Mesodermal cell (in vitro differentiated cells): ENCODE data around the gene MDFI.

Experiments used
- H3K27ac ChIP-seq: 2 replicates; pipeline ENCODE4 v1.7.0; 2013; ENCODE audit warnings: mild to moderate bottlenecking, low read depth, low read length, moderate library complexity; ENCODE audit not compliant: severe bottlenecking
- H3K36me3 ChIP-seq: 2 replicates; pipeline ENCODE4 v1.7.1; 2013; ENCODE audit warnings: mild to moderate bottlenecking, low read length, moderate library complexity; ENCODE audit not compliant: control insufficient read depth, insufficient read depth
- H3K4me1 ChIP-seq: one replicate; pipeline ENCODE4 v1.7.1; 2013; ENCODE audit warnings: mild to moderate bottlenecking, low read length; ENCODE audit not compliant: insufficient read depth, control insufficient read depth, poor library complexity, severe bottlenecking
- H3K4me3 ChIP-seq: 2 replicates; pipeline ENCODE4 v1.7.0; 2013; ENCODE audit warnings: low read length, control low read depth, mild to moderate bottlenecking; ENCODE audit not compliant: insufficient read depth, poor library complexity, severe bottlenecking; ENCODE audit errors: extremely low read depth
- H3K9me3 ChIP-seq: 2 replicates; pipeline ENCODE4 v1.7.1; 2013; ENCODE audit warnings: mild to moderate bottlenecking, low read length, moderate library complexity; ENCODE audit not compliant: control insufficient read depth
- WGBS, 2 experiments: methylation state at CpG; one replicate each; pipeline ENCODE4 v1.1.5; 2013; ENCODE audit warnings: missing lambda C conversion rate in 2 of 2; ENCODE audit not compliant: insufficient coverage in 2 of 2; 5-methylcytosine and 5-hydroxymethylcytosine counted together

Gene MDFI

DNA sequence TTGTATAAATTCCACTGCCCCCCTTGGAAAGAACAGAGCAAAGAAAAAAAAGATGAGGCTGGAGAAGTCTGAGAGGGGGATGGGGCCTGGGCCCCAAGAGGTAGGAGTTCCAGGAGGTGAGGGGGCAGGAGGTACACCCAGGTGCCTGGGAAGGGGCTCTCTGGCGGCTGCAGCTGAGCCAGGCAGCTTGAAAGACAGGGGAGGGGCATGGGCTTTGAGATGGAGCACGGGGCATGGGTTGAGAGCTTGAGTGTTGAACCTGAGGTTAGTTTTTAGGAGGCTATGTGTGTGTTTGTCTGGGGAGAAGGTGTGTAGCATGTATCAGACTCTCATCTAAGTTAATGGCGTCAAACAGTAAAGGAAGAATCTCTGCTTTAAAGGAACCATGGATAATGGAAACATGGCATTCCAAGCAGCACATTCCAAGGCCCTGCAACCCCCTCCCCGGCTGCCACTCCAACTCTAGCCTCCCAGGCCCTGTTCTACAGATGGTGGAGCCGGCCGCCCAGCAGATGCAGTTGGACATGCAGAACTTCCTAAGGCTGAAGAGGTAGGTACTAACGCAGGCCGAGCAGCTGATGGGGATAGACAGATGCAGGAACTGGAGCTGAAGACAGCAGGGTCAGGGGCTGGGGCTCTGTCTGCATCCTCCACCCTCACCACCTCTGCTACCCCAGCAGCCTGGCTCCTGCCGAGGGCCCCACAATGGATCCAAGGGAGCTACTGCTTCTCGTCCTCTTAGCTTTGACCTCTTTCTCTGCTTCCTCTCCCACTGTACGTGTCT, 42.1 kb downstream of the MDFI start:
- 69 to 72% methylated on average over 8 to 9 of the region's 11 CpGs for WGBS, 2 experiments
- H3K4me3 ChIP-seq, result no peak overlapping the region
- H3K27ac ChIP-seq, result peak overlapping the region; percentile 16
- H3K4me1 ChIP-seq, result peaks cover 22% of the 10 kb centered on the region
- no peaks in the 10 kb centered on the region for H3K36me3 ChIP-seq
- no peaks in the 10 kb centered on the region for H3K9me3 ChIP-seq

- no peak overlapping the region for H3K4me3 ChIP-seq
- H3K27ac ChIP-seq, result no peak overlapping the region
- no peaks in the 10 kb centered on the region for H3K9me3 ChIP-seq
- 17% methylated on average over 4 of the region's 9 CpGs for WGBS, 2 experiments
- H3K36me3 ChIP-seq, result no peaks in the 10 kb centered on the region
- H3K4me1 ChIP-seq, result peaks cover 18% of the 10 kb centered on the region
Measured at GRCh38 chr6:41682056-41682477, 43.8 kb downstream of the MDFI start.

DNA sequence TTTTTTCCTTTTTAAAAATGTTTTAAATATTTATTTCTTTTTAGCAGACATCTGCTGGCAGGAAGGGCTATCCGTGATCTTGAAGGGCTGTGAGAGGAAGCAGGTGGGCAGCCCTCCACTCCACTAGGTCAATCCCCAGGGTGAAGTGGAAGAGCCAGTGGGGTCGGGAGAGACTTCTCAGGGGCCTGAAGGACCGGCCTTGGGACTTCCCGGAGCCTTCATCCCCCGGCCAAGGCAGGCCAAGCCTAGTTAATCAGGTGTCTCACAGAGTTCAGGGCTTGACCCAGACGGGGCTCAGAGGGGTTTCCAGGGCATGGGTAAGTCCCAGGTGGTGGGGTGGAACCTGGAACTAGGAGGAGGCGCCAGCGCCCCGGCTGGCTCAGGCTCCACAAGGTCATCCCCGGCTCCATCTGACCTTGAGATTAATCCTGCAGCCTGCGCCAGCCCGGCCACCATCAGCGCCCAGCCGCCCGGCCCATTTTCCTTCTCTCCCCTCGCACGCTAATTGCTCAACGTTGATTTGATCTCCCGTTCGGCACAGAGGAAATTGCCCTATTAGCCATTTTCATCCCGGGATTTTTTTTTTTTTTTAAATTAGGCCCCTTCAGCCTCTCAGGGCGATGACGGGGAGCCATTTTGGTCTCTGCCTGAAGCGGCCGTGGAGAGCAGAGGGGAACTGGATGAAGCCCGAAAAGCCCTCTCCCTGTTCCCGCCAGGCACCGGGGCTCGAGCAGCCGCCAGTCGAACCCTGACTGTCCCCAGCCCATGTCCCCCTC, 44.4 kb downstream of the MDFI start:
- Histone ChIP-seq H3K27ac (no peak overlapping the region), H3K36me3 (no peaks in the 10 kb centered on the region), H3K9me3 (no peaks in the 10 kb centered on the region), H3K4me1 (peaks cover 18% of the 10 kb centered on the region), H3K4me3 (no peak overlapping the region)
- 81% methylated on average over 28 to 31 of the region's 31 CpGs for WGBS, 2 experiments

- no peak overlapping the region for H3K4me3 ChIP-seq
- no peak overlapping the region for H3K27ac ChIP-seq
- 64 to 67% methylated on average over 9 to 16 of the region's 18 CpGs for WGBS, 2 experiments
- no peaks in the 10 kb centered on the region for H3K36me3 ChIP-seq
- peaks cover 18% of the 10 kb centered on the region for H3K4me1 ChIP-seq
- H3K9me3 ChIP-seq, result no peaks in the 10 kb centered on the region
Measured at GRCh38 chr6:41683273-41683522, 44.9 kb downstream of the MDFI start.

- WGBS, 2 experiments, result 23 to 28% methylated on average over 26 to 30 of the region's 38 CpGs
- Histone ChIP-seq H3K9me3 (no peaks in the 10 kb centered on the region), H3K4me3 (no peak overlapping the region), H3K4me1 (peaks cover 18% of the 10 kb centered on the region), H3K36me3 (no peaks in the 10 kb centered on the region), H3K27ac (no peak overlapping the region)
Measured at GRCh38 chr6:41683523-41684310, 45.4 kb downstream of the MDFI start.

- peaks cover 21% of the 10 kb centered on the region for H3K4me1 ChIP-seq
- WGBS, 2 experiments, result 88 to 89% methylated on average over 23 to 25 of the region's 25 CpGs
- H3K9me3 ChIP-seq, result no peaks in the 10 kb centered on the region
- no peaks in the 10 kb centered on the region for H3K36me3 ChIP-seq
- no peak overlapping the region for H3K27ac ChIP-seq
- no peak overlapping the region for H3K4me3 ChIP-seq
Measured at GRCh38 chr6:41684311-41685180, 46.3 kb downstream of the MDFI start.

DNA sequence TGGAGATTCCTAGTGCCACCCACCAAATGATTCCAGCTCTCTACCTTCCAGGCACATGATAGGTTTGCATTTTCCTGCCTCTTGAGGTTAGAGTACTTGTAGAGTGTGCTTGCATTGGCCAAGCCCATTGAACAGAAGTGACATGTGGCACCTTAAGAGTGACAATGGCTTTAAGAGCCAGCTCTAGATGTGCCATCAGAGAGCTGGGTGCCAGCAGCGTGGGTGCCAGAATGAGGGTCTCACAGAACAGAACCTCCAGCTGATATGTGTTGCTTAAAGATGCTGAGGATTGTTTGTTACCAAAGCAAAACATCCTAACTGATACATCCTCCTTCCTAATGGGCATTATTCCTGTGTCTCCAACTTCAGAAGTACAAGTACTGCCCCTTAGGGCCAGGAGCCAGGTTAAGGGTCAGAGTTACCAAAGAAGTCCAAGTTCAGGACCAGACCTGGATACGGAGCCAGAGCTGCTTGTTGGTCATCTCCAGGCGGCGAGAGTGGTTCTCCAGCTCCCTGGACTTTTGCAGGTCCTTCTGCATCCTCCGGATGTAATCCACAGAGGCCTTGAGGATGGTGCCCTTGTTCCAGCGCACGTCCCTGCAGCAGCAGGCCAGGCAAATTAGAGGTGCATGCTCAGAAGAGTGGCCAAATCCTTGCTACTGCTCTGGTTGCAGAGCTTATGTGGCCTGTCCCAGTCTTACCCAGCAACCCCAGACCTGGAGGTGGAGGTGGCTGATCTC, 47.5 kb downstream of the MDFI start:
- H3K9me3 ChIP-seq, result no peaks in the 10 kb centered on the region
- no peak overlapping the region for H3K4me3 ChIP-seq
- peaks cover 14% of the 10 kb centered on the region for H3K4me1 ChIP-seq
- no peak overlapping the region for H3K27ac ChIP-seq
- WGBS, 2 experiments, result 90 to 95% methylated on average over 6 to 7 of the region's 7 CpGs
- H3K36me3 ChIP-seq, result no peaks in the 10 kb centered on the region

GRCh38 chr6:41687501-41688175, 49.4 kb downstream of the MDFI start:
- Histone ChIP-seq H3K9me3 (no peaks in the 10 kb centered on the region), H3K4me1 (peaks cover 11% of the 10 kb centered on the region), H3K36me3 (no peaks in the 10 kb centered on the region), H3K4me3 (no peak overlapping the region), H3K27ac (no peak overlapping the region)
- WGBS, 2 experiments, result 62 to 67% methylated on average over 1 to 7 of the region's 9 CpGs

GRCh38 chr6:41688256-41688965, 50.1 kb downstream of the MDFI start:
- 79 to 86% methylated on average over 2 to 4 of the region's 5 CpGs for WGBS, 2 experiments
- H3K27ac ChIP-seq, result no peak overlapping the region
- no peaks in the 10 kb centered on the region for H3K9me3 ChIP-seq
- H3K4me1 ChIP-seq, result peaks cover 8% of the 10 kb centered on the region
- H3K4me3 ChIP-seq, result no peak overlapping the region
- no peaks in the 10 kb centered on the region for H3K36me3 ChIP-seq
